GM23338 (cell line): ENCODE measurements around the gene DGKE. TPM values are rescaled to one million over a fixed set of nuclear protein-coding genes. Genes with fewer than 3 reads are reported as not detected.

Experiments used
- ATAC-seq: fragments of 200-7000 bp; cut with Tn5 transposase; 3 replicates; pipeline ENCODE4 v1.9.1; 2020
- DNase-seq: peaks from one replicate; pipeline ENCODE4 v3.0.0-alpha.2; 2015; ENCODE audit warnings: low spot score
- H2AFZ ChIP-seq: fragments of 200-600 bp; sonication (generic); 2 replicates; pipeline ENCODE4 v1.8.0; 2016; ENCODE audit warnings: antibody characterized with exemption, mild to moderate bottlenecking, moderate library complexity
- H3F3A ChIP-seq: fragments of 200-600 bp; sonication (generic); replicated peaks from 2 replicates; pipeline ENCODE4 v1.8.0; 2017; ENCODE audit warnings: antibody characterized with exemption, mixed run types, low read depth
- H3K27ac ChIP-seq: fragments of 200-600 bp; sonication (generic); 2 replicates; pipeline ENCODE4 v1.6.1; 2016; ENCODE audit warnings: low read depth
- H3K27me3 ChIP-seq: fragments of 200-600 bp; sonication (generic); 2 replicates; pipeline ENCODE4 v1.8.0; 2016; ENCODE audit warnings: mild to moderate bottlenecking, mixed run types, moderate library complexity; ENCODE audit not compliant: insufficient read depth
- H3K36me3 ChIP-seq: fragments of 200-600 bp; sonication (generic); 2 replicates; pipeline ENCODE4 v1.8.0; 2016; ENCODE audit warnings: mild to moderate bottlenecking; ENCODE audit not compliant: insufficient read depth
- H3K4me1 ChIP-seq: fragments of 200-600 bp; sonication (generic); 2 replicates; pipeline ENCODE4 v1.8.0; 2016; ENCODE audit warnings: mild to moderate bottlenecking, moderate library complexity; ENCODE audit not compliant: insufficient read depth
- H3K4me2 ChIP-seq: fragments of 200-600 bp; sonication (generic); 2 replicates; pipeline ENCODE4 v1.7.1; 2017; ENCODE audit warnings: mixed run types
- H3K4me3 ChIP-seq: fragments of 200-600 bp; sonication (generic); 2 replicates; pipeline ENCODE4 v1.6.1; 2016; ENCODE audit warnings: mixed run types
- H3K79me2 ChIP-seq: fragments of 200-600 bp; sonication (generic); replicated peaks from 2 replicates; pipeline ENCODE4 v1.8.0; 2017; ENCODE audit warnings: mild to moderate bottlenecking; ENCODE audit not compliant: insufficient read depth
- H3K9me2 ChIP-seq: fragments of 200-600 bp; sonication (generic); 2 replicates; pipeline ENCODE4 v1.8.0; 2017; ENCODE audit not compliant: insufficient read depth
- H4K20me1 ChIP-seq: fragments of 200-600 bp; sonication (generic); replicated peaks from 2 replicates; pipeline ENCODE4 v1.8.0; 2017; ENCODE audit warnings: mild to moderate bottlenecking; ENCODE audit not compliant: insufficient read depth
- H3K27ac Mint-ChIP-seq: 2 replicates; pipeline ENCODE4 v1.8.0; 2020; ENCODE audit warnings: inconsistent platforms, mild to moderate bottlenecking, moderate library complexity, mixed read lengths
- H3K27me3 Mint-ChIP-seq: 3 replicates; pipeline ENCODE4 v1.8.0; 2022; ENCODE audit warnings: low read depth, mild to moderate bottlenecking, moderate library complexity, mixed read lengths, inconsistent platforms; ENCODE audit not compliant: insufficient read depth, poor library complexity
- H3K36me3 Mint-ChIP-seq: 3 replicates; pipeline ENCODE4 v1.8.0; 2021; ENCODE audit warnings: low read depth, mild to moderate bottlenecking, inconsistent platforms, moderate library complexity, mixed read lengths
- H3K4me1 Mint-ChIP-seq: 3 replicates; pipeline ENCODE4 v1.8.0; 2020; ENCODE audit warnings: mild to moderate bottlenecking, inconsistent platforms, mixed read lengths
- H3K4me3 Mint-ChIP-seq: 3 replicates; pipeline ENCODE4 v1.8.0; 2021; ENCODE audit warnings: moderate library complexity, mild to moderate bottlenecking, inconsistent platforms, mixed read lengths
- H3K9me3 Mint-ChIP-seq: 3 replicates; pipeline ENCODE4 v1.8.0; 2020; ENCODE audit warnings: moderate library complexity, mild to moderate bottlenecking, inconsistent platforms, mixed read lengths
- CREB1 ChIP-seq: fragments of 250-450 bp; sonication (Bioruptor Pico); IDR thresholded peaks from 2 replicates; pipeline ENCODE4 v1.5.0; 2020; ENCODE audit warnings: low read depth, mild to moderate bottlenecking, moderate library complexity
- CTCF ChIP-seq, 2 experiments: fragments of 200-600 bp in 1 of 2; sonication (generic) in 1 of 2; conservative IDR thresholded peaks; 2 replicates each; pipeline versions ENCODE4 v1.5.1 to v1.6.1; 2016 to 2017; ENCODE audit warnings: antibody characterized with exemption in 2 of 2, low read depth in 2 of 2, mild to moderate bottlenecking in 2 of 2, moderate library complexity in 1 of 2
- JUNB ChIP-seq: IDR thresholded peaks from one replicate; pipeline ENCODE4 v1.6.1; 2016; ENCODE audit warnings: antibody characterized with exemption; ENCODE audit not compliant: unreplicated experiment
- ZNF462 ChIP-seq: fragments of 250-450 bp; sonication (Bioruptor Pico); IDR thresholded peaks from 2 replicates; pipeline ENCODE4 v1.5.0; 2020; ENCODE audit warnings: mild to moderate bottlenecking, moderate library complexity
- polyA plus RNA-seq: library from polyadenylated mRNA; unstranded; fragments of >200 nt; fragmentation: Nextera tagmentation; extraction: Ambion mirVana; gene quantifications from 2 replicates; pipeline ENCODE4 v1.2.1, GENCODE V29; 2016
- total RNA-seq: library from RNA; depleted of rRNA; stranded (reverse); fragments of >200 nt; shearing (Covaris generic); gene quantifications from 2 replicates; pipeline ENCODE4 v1.2.3, GENCODE V29; 2014

DGKE gene
- total and polyA plus RNA-seq, 2 experiments from 2014 or later, result 3.9 to 10.1 TPM

GRCh38 chr17:56832446-56832845, 1.5 kb upstream of the DGKE start:
- no peak for ATAC-seq
- Histone ChIP-seq H3F3A (peaks cover 8% of the 10 kb centered on the region; the same call in 1 of the 2 replicates), H3K4me1 (peaks cover 30% of the 10 kb centered on the region), H3K36me3 (no peaks in the 10 kb centered on the region), H3K27ac (no peak overlapping the region), H3K4me2 (peak overlapping the region; percentile 91), H3K4me3 (peak overlapping the region; percentile 84), H2AFZ (no peak overlapping the region), H4K20me1 (peaks cover 4% of the 10 kb centered on the region; the same call in 1 of the 2 replicates), H3K79me2 (peaks cover 12% of the 10 kb centered on the region), H3K27me3 (peaks cover 31% of the 10 kb centered on the region), H3K9me2 (no peaks in the 10 kb centered on the region)
- Mint-ChIP-seq H3K27me3 (peaks cover 24% of the 10 kb centered on the region), H3K4me3 (peak overlapping the region; percentile 72), H3K9me3 (no peaks in the 10 kb centered on the region), H3K27ac (no peak overlapping the region), H3K36me3 (peaks cover 30% of the 10 kb centered on the region), H3K4me1 (peaks cover 38% of the 10 kb centered on the region)
- TF ChIP-seq CREB1 (no peak), JUNB (no peak), CTCF (conservative IDR thresholded peaks at IDR 0.05; ENCODE audit: low read depth in 2 of 2) (no peak), ZNF462 (CRISPR knock-in tag) (no peak)
- DNase-seq, result peak; percentile 15
